Activated CD8-positive, alpha-beta T cell treated with anti-CD3 and anti-CD28 coated beads, Interleukin-2, amount 10 ng/mL, durations not matched to agents 7 days and 5 days (primary cell): ENCODE data around the gene RBMS3. TPM values are rescaled to one million over a fixed set of nuclear protein-coding genes. Genes with fewer than 3 reads are reported as not detected.

ENCODE experiments used
- ATAC-seq: fragments of 150-1000 bp; cut with Tn5 transposase; one replicate; pipeline ENCODE4 v1.10.0; 2021; ENCODE audit warnings: moderate library complexity
- CTCF ChIA-PET: fragments of 350-600 bp; sonication (Branson Sonifier 250); formaldehyde crosslinking; loops from one replicate; lab custom pipeline; 2021; ENCODE audit warnings: antibody characterized with exemption; lab: Charles Lee
- POLR2A ChIA-PET: fragments of 350-600 bp; sonication (Branson Sonifier 250); formaldehyde crosslinking; loops from one replicate; lab custom pipeline; 2021; ENCODE audit warnings: antibody characterized with exemption; lab: Charles Lee
- DNase-seq: peaks from one replicate; pipeline ENCODE4 v3.0.0-alpha.2; 2020
- H3K27ac Mint-ChIP-seq: one replicate; pipeline ENCODE4 v1.8.0; 2021; ENCODE audit warnings: mild to moderate bottlenecking, mixed read lengths
- H3K27me3 Mint-ChIP-seq: one replicate; pipeline ENCODE4 v1.8.0; 2021; ENCODE audit warnings: low read depth, mixed read lengths
- H3K36me3 Mint-ChIP-seq: one replicate; pipeline ENCODE4 v1.8.0; 2021; ENCODE audit warnings: low read depth, mixed read lengths
- H3K4me1 Mint-ChIP-seq: one replicate; pipeline ENCODE4 v1.8.0; 2021; ENCODE audit warnings: low read depth, mixed read lengths
- H3K4me3 Mint-ChIP-seq: one replicate; pipeline ENCODE4 v1.8.0; 2021; ENCODE audit warnings: mild to moderate bottlenecking, mixed read lengths
- H3K9me3 Mint-ChIP-seq: one replicate; pipeline ENCODE4 v1.8.0; 2022; ENCODE audit warnings: mixed read lengths; ENCODE audit not compliant: insufficient read depth
- total RNA-seq, 2 experiments: library from RNA; stranded (reverse); gene quantifications; one replicate each; pipeline ENCODE4 v1.2.3, GENCODE V29; 2021

Gene RBMS3
- total RNA-seq, 2 experiments from 2014 or later = 0.11 to 0.29 TPM

DNA sequence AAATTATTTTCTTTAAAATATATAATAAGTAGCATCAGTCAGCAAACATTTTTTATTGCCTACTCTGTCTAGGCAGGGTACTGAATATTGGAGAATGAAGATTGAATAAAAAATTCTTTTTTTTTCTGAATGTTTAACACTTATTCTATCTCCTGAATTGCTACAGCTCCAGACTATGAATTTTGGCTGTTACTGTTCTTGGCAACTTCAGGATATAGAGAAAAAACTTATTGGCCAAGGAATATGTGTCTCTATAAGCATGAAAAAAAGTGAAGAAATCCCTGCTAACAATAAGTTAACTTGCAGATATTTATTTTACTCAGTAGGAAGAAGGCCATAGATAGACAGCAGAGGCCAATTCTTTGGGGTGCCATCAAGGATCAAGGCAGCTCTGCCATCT lies 309.6 kb downstream of the RBMS3 start:
- DNase-seq (no peak), ATAC-seq (no peak)
- CTCF ChIA-PET = no interaction called here
- Mint-ChIP-seq H3K4me3 (no peak overlapping the region), H3K9me3 (no peaks in the 10 kb centered on the region), H3K27me3 (no peaks in the 10 kb centered on the region), H3K27ac (no peak overlapping the region), H3K4me1 (no peaks in the 10 kb centered on the region), H3K36me3 (no peaks in the 10 kb centered on the region)
- POLR2A ChIA-PET = no interaction called here

DNA sequence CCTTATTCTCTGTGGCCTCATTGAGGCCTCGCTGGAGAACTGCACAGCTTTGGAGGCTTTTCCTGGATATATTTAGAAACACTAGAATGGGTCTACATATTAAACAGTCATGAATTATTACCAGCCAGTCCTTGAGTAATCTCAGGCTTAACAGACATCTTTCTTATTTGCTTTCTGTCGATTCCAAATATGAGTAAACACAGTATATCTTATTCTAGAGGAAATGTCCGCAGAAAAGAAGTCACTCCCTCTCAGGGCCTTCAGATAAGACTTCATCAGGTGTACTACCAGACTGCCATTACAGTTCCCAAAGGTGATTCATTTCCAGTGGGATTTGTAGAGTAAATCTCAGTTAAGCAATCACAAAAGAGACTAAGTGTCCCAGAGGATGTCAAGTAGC lies 310.7 kb downstream of the RBMS3 start:
- CTCF ChIA-PET = no interaction called here
- H3K36me3 Mint-ChIP-seq = no peaks in the 10 kb centered on the region
- H3K4me1 Mint-ChIP-seq = no peaks in the 10 kb centered on the region
- no peaks in the 10 kb centered on the region for H3K9me3 Mint-ChIP-seq
- H3K4me3 Mint-ChIP-seq = no peak overlapping the region
- ATAC-seq = no peak
- POLR2A ChIA-PET = no interaction called here
- H3K27ac Mint-ChIP-seq = no peak overlapping the region
- H3K27me3 Mint-ChIP-seq = no peaks in the 10 kb centered on the region
- DNase-seq = no peak

DNA sequence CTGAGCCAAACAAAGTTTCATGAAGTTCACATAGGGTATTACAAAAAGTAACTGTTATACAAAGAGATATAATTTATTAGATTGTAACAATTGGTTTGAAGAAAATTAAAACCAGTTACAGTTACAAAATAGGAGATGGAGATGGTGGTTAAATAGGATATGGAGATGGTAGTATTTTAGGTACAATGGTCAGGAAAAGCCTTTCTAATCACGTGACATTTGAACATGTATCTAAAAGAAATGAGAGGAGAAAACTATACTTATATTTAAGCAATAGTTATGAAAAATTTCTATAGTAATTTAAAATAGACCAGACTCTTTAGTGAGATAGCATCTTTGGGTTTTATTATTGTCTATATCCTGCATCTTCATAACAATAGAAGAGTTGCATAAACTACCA lies 312.9 kb downstream of the RBMS3 start:
- Mint-ChIP-seq H3K9me3 (no peaks in the 10 kb centered on the region), H3K4me1 (no peaks in the 10 kb centered on the region), H3K27ac (no peak overlapping the region), H3K36me3 (no peaks in the 10 kb centered on the region), H3K4me3 (no peak overlapping the region), H3K27me3 (no peaks in the 10 kb centered on the region)
- no peak for ATAC-seq
- ChIA-PET CTCF (no interaction called here), POLR2A (no interaction called here)
- DNase-seq = no peak

GRCh38 chr3:29594261-29594660 lies 313.4 kb downstream of the RBMS3 start:
- CTCF ChIA-PET = no interaction called here
- Mint-ChIP-seq H3K9me3 (no peaks in the 10 kb centered on the region), H3K4me3 (no peak overlapping the region), H3K27me3 (no peaks in the 10 kb centered on the region), H3K4me1 (no peaks in the 10 kb centered on the region), H3K27ac (no peak overlapping the region), H3K36me3 (no peaks in the 10 kb centered on the region)
- POLR2A ChIA-PET = no interaction called here
- no peak for DNase-seq
- no peak for ATAC-seq

DNA sequence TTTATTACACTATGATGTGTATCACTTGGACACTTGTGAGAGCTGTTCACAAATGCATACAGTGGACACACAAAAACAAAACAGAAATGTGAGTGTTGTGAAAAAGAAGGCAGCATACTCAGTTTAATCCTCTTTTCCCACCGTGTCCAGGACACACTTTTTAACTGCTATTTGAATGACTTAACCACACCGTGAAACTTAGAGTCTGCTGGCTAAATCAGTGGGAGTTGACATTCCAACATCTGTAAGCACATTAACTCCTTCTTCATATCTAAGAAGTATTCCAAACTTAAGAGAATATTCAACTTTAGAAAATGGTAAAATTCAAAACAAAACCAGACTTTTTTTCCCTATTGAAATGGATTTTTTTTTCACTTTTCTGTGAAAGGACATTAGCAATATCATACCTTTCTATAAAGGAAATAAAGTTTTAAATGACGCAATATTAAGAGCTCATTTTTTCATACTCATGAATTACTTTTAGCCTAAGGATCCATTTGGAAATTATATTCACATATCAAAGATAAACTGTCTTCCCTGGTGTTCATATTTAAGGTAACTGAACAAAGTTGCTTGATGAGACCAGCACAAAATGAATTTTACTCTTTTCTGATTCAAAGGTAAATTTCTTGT lies 316.6 kb downstream of the RBMS3 start:
- ChIA-PET POLR2A (no interaction called here), CTCF (no interaction called here)
- Mint-ChIP-seq H3K27ac (no peak overlapping the region), H3K4me3 (no peak overlapping the region), H3K9me3 (no peaks in the 10 kb centered on the region), H3K4me1 (no peaks in the 10 kb centered on the region), H3K36me3 (no peaks in the 10 kb centered on the region), H3K27me3 (no peaks in the 10 kb centered on the region)
- DNase-seq (no peak), ATAC-seq (no peak)

DNA sequence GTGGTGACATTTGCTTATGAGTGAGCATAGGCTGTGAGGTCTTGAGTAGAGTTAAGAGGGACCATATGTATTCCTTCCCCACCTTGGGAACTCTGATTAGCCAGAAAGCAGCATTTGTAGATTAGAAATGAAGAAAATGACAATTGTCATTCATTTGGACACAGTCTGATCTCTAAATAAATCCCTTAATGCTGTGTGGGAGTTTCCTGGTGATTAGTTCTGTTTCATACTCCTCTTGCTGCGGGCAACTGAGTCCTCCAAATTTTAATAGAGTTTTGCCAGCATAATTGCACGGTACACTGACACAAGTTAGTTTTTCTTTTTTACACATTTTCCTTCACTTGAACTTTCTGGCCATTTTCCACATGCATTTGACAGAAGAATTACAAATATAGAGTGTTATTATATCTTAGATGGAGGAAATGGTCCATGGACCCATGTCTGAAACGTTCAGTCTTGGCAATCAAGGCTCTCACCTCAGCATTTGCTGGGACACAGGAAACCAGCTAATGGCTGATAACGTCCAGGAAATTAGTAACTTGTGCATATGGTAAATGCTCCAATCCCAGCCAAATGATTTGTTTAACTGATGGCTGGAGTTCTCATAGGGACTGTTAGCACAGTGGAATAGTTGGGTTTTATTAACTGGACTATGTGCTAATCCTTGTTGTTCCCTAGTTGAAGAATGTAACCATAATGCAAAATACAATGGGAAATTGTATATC lies 321.2 kb downstream of the RBMS3 start:
- Mint-ChIP-seq H3K4me3 (no peak overlapping the region), H3K27me3 (no peaks in the 10 kb centered on the region), H3K27ac (no peak overlapping the region), H3K36me3 (no peaks in the 10 kb centered on the region), H3K4me1 (no peaks in the 10 kb centered on the region), H3K9me3 (no peaks in the 10 kb centered on the region)
- no peak for DNase-seq
- ChIA-PET CTCF (no interaction called here), POLR2A (no interaction called here)
- no peak for ATAC-seq

DNA sequence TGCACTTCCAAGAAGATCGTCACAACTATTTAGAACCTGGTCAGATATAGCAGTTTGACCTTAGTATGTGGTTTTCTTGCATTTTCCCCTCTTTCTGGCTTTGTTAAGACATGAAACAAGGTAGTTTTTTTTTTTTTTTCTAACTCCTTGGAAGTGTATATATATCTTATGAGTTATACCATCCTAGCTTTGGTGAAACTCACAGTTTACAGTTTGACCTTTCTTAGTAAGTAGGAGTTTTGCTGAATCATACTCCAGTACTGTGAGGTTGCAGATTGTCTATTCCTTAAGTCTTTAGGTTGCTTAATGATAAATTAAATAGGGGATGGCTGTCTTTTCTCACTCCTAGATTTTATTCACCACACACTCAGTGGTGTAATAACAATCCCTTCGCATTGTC lies 325.0 kb downstream of the RBMS3 start:
- CTCF ChIA-PET = no interaction called here
- Mint-ChIP-seq H3K27me3 (no peaks in the 10 kb centered on the region), H3K4me3 (no peak overlapping the region), H3K9me3 (no peaks in the 10 kb centered on the region), H3K27ac (no peak overlapping the region), H3K4me1 (no peaks in the 10 kb centered on the region), H3K36me3 (no peaks in the 10 kb centered on the region)
- POLR2A ChIA-PET = no interaction called here
- no peak for ATAC-seq
- DNase-seq = no peak

GRCh38 chr3:29606416-29606815 lies 325.5 kb downstream of the RBMS3 start:
- ATAC-seq = no peak

GRCh38 chr3:29608414-29609327 lies 327.8 kb downstream of the RBMS3 start:
- ATAC-seq (no peak), DNase-seq (no peak)
- H3K36me3 Mint-ChIP-seq = no peaks in the 10 kb centered on the region
- ChIA-PET POLR2A (no interaction called here), CTCF (no interaction called here)
- no peak overlapping the region for H3K27ac Mint-ChIP-seq
- H3K4me3 Mint-ChIP-seq = no peak overlapping the region
- H3K27me3 Mint-ChIP-seq = no peaks in the 10 kb centered on the region
- H3K4me1 Mint-ChIP-seq = no peaks in the 10 kb centered on the region
- H3K9me3 Mint-ChIP-seq = no peaks in the 10 kb centered on the region

More at GRCh38 chr3:29606416-29606815, 325.5 kb downstream of the RBMS3 start:
- Mint-ChIP-seq H3K27ac (no peak overlapping the region), H3K36me3 (no peaks in the 10 kb centered on the region), H3K4me1 (no peaks in the 10 kb centered on the region), H3K4me3 (no peak overlapping the region), H3K27me3 (no peaks in the 10 kb centered on the region), H3K9me3 (no peaks in the 10 kb centered on the region)
- no peak for DNase-seq
- POLR2A ChIA-PET = no interaction called here
- CTCF ChIA-PET = no interaction called here

- DNase-seq (no peak), ATAC-seq (no peak)
- ChIA-PET CTCF (no interaction called here), POLR2A (no interaction called here)
- H3K27me3 Mint-ChIP-seq = no peaks in the 10 kb centered on the region
- no peaks in the 10 kb centered on the region for H3K9me3 Mint-ChIP-seq
- no peak overlapping the region for H3K4me3 Mint-ChIP-seq
- no peaks in the 10 kb centered on the region for H3K4me1 Mint-ChIP-seq
- H3K27ac Mint-ChIP-seq = no peak overlapping the region
- no peaks in the 10 kb centered on the region for H3K36me3 Mint-ChIP-seq
Observed at GRCh38 chr3:29609328-29609811, 328.5 kb downstream of the RBMS3 start.

DNA sequence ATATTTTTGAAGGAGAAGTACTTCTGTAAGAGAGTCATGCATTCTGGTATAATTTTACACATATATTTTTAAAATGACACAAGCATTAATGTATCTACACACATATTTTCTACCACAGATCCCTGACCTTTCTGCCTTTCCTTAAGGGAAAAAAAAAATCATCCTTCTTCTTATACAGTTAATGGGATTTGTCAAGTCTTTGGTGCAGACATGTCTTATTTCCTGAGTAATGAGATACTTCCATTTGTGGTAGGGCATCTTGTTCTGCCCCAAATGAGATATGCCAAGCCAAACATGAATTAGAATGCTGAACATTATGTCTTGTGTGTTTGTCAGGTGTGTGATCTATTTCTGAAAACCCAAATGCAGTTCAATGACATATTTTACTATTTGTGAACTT lies 329.9 kb downstream of the RBMS3 start:
- no peaks in the 10 kb centered on the region for H3K4me1 Mint-ChIP-seq
- no peaks in the 10 kb centered on the region for H3K9me3 Mint-ChIP-seq
- DNase-seq = no peak
- no peaks in the 10 kb centered on the region for H3K36me3 Mint-ChIP-seq
- H3K4me3 Mint-ChIP-seq = no peak overlapping the region
- ATAC-seq = no peak
- H3K27ac Mint-ChIP-seq = no peak overlapping the region
- CTCF ChIA-PET = no interaction called here
- POLR2A ChIA-PET = no interaction called here
- H3K27me3 Mint-ChIP-seq = no peaks in the 10 kb centered on the region

- H3K9me3 Mint-ChIP-seq = no peaks in the 10 kb centered on the region
- ATAC-seq (no peak), DNase-seq (no peak)
- H3K4me1 Mint-ChIP-seq = no peaks in the 10 kb centered on the region
- no peaks in the 10 kb centered on the region for H3K36me3 Mint-ChIP-seq
- no peak overlapping the region for H3K27ac Mint-ChIP-seq
- CTCF ChIA-PET = no interaction called here
- no peak overlapping the region for H3K4me3 Mint-ChIP-seq
- POLR2A ChIA-PET = no interaction called here
- H3K27me3 Mint-ChIP-seq = no peaks in the 10 kb centered on the region
Observed at GRCh38 chr3:29611252-29611651, 330.4 kb downstream of the RBMS3 start.
